OCI-LY1 (cell line): ENCODE data around the gene PDS5A.
"Not testable (repeated sequence)": the region's sequence is repeated elsewhere in the genome, so short reads cannot be mapped to it uniquely, and the experiment has no call there.

Experiments
- H2AFZ ChIP-seq: fragments of 200-600 bp; sonication (generic), shearing (Covaris generic); 2 replicates; pipeline ENCODE4 v1.6.0; 2014; ENCODE audit warnings: antibody characterized with exemption, mild to moderate bottlenecking, low read length
- H3F3A ChIP-seq: fragments of 200-600 bp; sonication (generic), shearing (Covaris generic); 2 replicates; pipeline ENCODE4 v1.6.0; 2014; ENCODE audit warnings: mild to moderate bottlenecking, antibody characterized with exemption, low read length, moderate library complexity; ENCODE audit not compliant: insufficient read depth
- H3K27ac ChIP-seq: fragments of 200-600 bp; sonication (generic); 2 replicates; pipeline ENCODE4 v1.5.1; 2014; ENCODE audit warnings: low read length, mixed run types, mild to moderate bottlenecking, low read depth; ENCODE audit not compliant: poor library complexity, severe bottlenecking
- H3K27me3 ChIP-seq: fragments of 200-600 bp; sonication (generic); 2 replicates; pipeline ENCODE4 v1.6.0; 2014; ENCODE audit warnings: antibody characterized with exemption, mild to moderate bottlenecking, low read length, moderate library complexity; ENCODE audit not compliant: insufficient read depth
- H3K36me3 ChIP-seq: fragments of 200-600 bp; sonication (generic); 2 replicates; pipeline ENCODE4 v1.6.1; 2014; ENCODE audit warnings: mild to moderate bottlenecking, antibody characterized with exemption, low read length, moderate library complexity, mixed read lengths; ENCODE audit not compliant: insufficient read depth
- H3K4me1 ChIP-seq: fragments of 200-600 bp; sonication (generic); 2 replicates; pipeline ENCODE4 v1.5.1; 2014; ENCODE audit warnings: mild to moderate bottlenecking, low read length, moderate library complexity; ENCODE audit not compliant: insufficient read depth, severe bottlenecking
- H3K4me2 ChIP-seq: fragments of 200-600 bp; sonication (generic), shearing (Covaris generic); 2 replicates; pipeline ENCODE4 v1.6.1; 2014; ENCODE audit warnings: low read length
- H3K4me3 ChIP-seq: fragments of 200-600 bp; sonication (generic); 2 replicates; pipeline ENCODE4 v1.5.1; 2014; ENCODE audit warnings: low read length, low read depth, mild to moderate bottlenecking, mixed read lengths; ENCODE audit not compliant: poor library complexity, severe bottlenecking
- H3K79me2 ChIP-seq: fragments of 200-600 bp; shearing (Covaris generic); 2 replicates; pipeline ENCODE4 v1.6.1; 2016; ENCODE audit warnings: mixed run types, low read length, mixed read lengths; ENCODE audit not compliant: insufficient read depth
- H3K9ac ChIP-seq: fragments of 200-600 bp; sonication (generic), shearing (Covaris generic); 2 replicates; pipeline ENCODE4 v1.6.1; 2014; ENCODE audit warnings: mild to moderate bottlenecking, low read length, mixed read lengths
- H3K9me2 ChIP-seq: fragments of 200-600 bp; sonication (generic), shearing (Covaris generic); 2 replicates; pipeline ENCODE4 v1.6.1; 2014; ENCODE audit warnings: low read depth, mild to moderate bottlenecking, low read length, mixed read lengths
- H3K9me3 ChIP-seq: fragments of 200-600 bp; shearing (Covaris generic); 2 replicates; pipeline ENCODE4 v1.6.1; 2014; ENCODE audit warnings: low read length, mixed read lengths
- H4K20me1 ChIP-seq: fragments of 200-600 bp; sonication (generic), shearing (Covaris generic); 2 replicates; pipeline ENCODE4 v1.6.0; 2016; ENCODE audit warnings: mild to moderate bottlenecking, low read length; ENCODE audit not compliant: insufficient read depth
- CTCF ChIP-seq: fragments of 200-600 bp; sonication (generic), shearing (Covaris generic); IDR thresholded peaks from 2 replicates; pipeline ENCODE4 v1.5.1; 2017; ENCODE audit warnings: mild to moderate bottlenecking, antibody characterized with exemption, low read length, moderate library complexity, mixed read lengths
- EZH2 ChIP-seq: fragments of 200-600 bp; sonication (generic), shearing (Covaris generic); IDR thresholded peaks from 2 replicates; pipeline ENCODE4 v1.8.0; 2017; ENCODE audit warnings: borderline replicate concordance, mixed run types, mild to moderate bottlenecking, antibody characterized with exemption, low read length, moderate library complexity, mixed read lengths

Gene PDS5A

GRCh38 chr4:39792128-39792527 is 185.6 kb downstream of the PDS5A start:
- no peak overlapping the region for H3K4me2 ChIP-seq
- H2AFZ ChIP-seq: no peak overlapping the region
- no peaks in the 10 kb centered on the region for H3K9me2 ChIP-seq
- H3F3A ChIP-seq: no peaks in the 10 kb centered on the region
- TF ChIP-seq CTCF: no peak
- H4K20me1 ChIP-seq: no peaks in the 10 kb centered on the region
- no peak overlapping the region for H3K4me3 ChIP-seq
- no peaks in the 10 kb centered on the region for H3K4me1 ChIP-seq
- H3K79me2 ChIP-seq: no peaks in the 10 kb centered on the region
- no peaks in the 10 kb centered on the region for H3K9me3 ChIP-seq
- H3K36me3 ChIP-seq: no peaks in the 10 kb centered on the region
- no peak overlapping the region for H3K27ac ChIP-seq
- no peaks in the 10 kb centered on the region for H3K27me3 ChIP-seq
- H3K9ac ChIP-seq: no peak overlapping the region

GRCh38 chr4:39786838-39787237 is 190.9 kb downstream of the PDS5A start:
- H3K27me3 ChIP-seq: no peaks in the 10 kb centered on the region
- H3K4me1 ChIP-seq: no peaks in the 10 kb centered on the region
- H3K36me3 ChIP-seq: no peaks in the 10 kb centered on the region
- H3F3A ChIP-seq: no peaks in the 10 kb centered on the region
- TF ChIP-seq CTCF: no peak
- TF ChIP-seq EZH2: no peak
- no peak overlapping the region for H3K4me2 ChIP-seq
- H3K9ac ChIP-seq: no peak overlapping the region
- H3K9me3 ChIP-seq: no peaks in the 10 kb centered on the region
- H3K27ac ChIP-seq: no peak overlapping the region
- no peak overlapping the region for H2AFZ ChIP-seq
- no peak overlapping the region for H3K4me3 ChIP-seq
- H3K9me2 ChIP-seq: no peaks in the 10 kb centered on the region
- H4K20me1 ChIP-seq: no peaks in the 10 kb centered on the region
- no peaks in the 10 kb centered on the region for H3K79me2 ChIP-seq

- no peak overlapping the region for H2AFZ ChIP-seq
- no peak overlapping the region for H3K9ac ChIP-seq
- no peaks in the 10 kb centered on the region for H4K20me1 ChIP-seq
- H3K79me2 ChIP-seq: no peaks in the 10 kb centered on the region
- H3K9me3 ChIP-seq: peaks cover 1% of the 10 kb centered on the region; the same call in 1 of the 2 replicates
- no peak for TF ChIP-seq CTCF
- no peak for TF ChIP-seq EZH2
- H3K36me3 ChIP-seq: peaks cover 15% of the 10 kb centered on the region
- no peak overlapping the region for H3K27ac ChIP-seq
- H3K4me1 ChIP-seq: no peaks in the 10 kb centered on the region
- H3K9me2 ChIP-seq: no peaks in the 10 kb centered on the region
- H3K4me2 ChIP-seq: no peak overlapping the region
- H3F3A ChIP-seq: no peaks in the 10 kb centered on the region
- no peak overlapping the region for H3K4me3 ChIP-seq
- no peaks in the 10 kb centered on the region for H3K27me3 ChIP-seq
Measured at GRCh38 chr4:39785083-39785482, 192.6 kb downstream of the PDS5A start.

GRCh38 chr4:39781988-39782387 is 195.7 kb downstream of the PDS5A start:
- H3K27ac ChIP-seq, H3K9ac ChIP-seq, H4K20me1 ChIP-seq, H2AFZ ChIP-seq, H3K4me2 ChIP-seq, H3K79me2 ChIP-seq, H3F3A ChIP-seq, H3K27me3 ChIP-seq, H3K9me3 ChIP-seq, H3K9me2 ChIP-seq, H3K4me1 ChIP-seq, H3K4me3 ChIP-seq: not testable (repeated sequence)
- H3K36me3 ChIP-seq: peaks cover 46% of the 10 kb centered on the region
